PC-9 (cell line): ENCODE data around the gene RPS2. TPM values are rescaled to one million over a fixed set of nuclear protein-coding genes. Genes with fewer than 3 reads are reported as not detected.

Experiments
- BruUV-seq: library from RNA; stranded (reverse); fragments of 400-500 nt; replicated peaks from 2 replicates; lab custom pipeline; 2021; lab: Mats Ljungman, UMichigan
- CTCF ChIA-PET: fragments of 300-600 bp; sonication (Branson Sonifier 250); formaldehyde crosslinking; loops from one replicate; lab custom pipeline; 2022; ENCODE audit warnings: antibody characterized with exemption; lab: Charles Lee
- POLR2A ChIA-PET: fragments of 300-600 bp; sonication (Branson Sonifier 250); formaldehyde crosslinking; loops from one replicate; lab custom pipeline; 2022; ENCODE audit warnings: antibody characterized with exemption; ENCODE audit not compliant: unreplicated experiment; lab: Charles Lee
- DNase-seq, 2 experiments: peaks; one replicate each; pipeline versions ENCODE4 v3.0.0 to v3.0.0-alpha.2; 2015 to 2022; ENCODE audit warnings: mixed read lengths in 1 of 2
- H2AFZ ChIP-seq: fragments of 200-600 bp; sonication (generic); 2 replicates; pipeline ENCODE4 v1.8.1; 2017; ENCODE audit warnings: antibody characterized with exemption
- H3F3A ChIP-seq: fragments of 200-600 bp; sonication (generic); 2 replicates; pipeline ENCODE4 v1.8.1; 2017; ENCODE audit warnings: antibody characterized with exemption, mild to moderate bottlenecking, low read depth; ENCODE audit not compliant: insufficient read depth
- H3K27ac ChIP-seq: fragments of 200-600 bp; sonication (generic); 2 replicates; pipeline ENCODE4 v1.6.1; 2016; ENCODE audit warnings: mixed run types
- H3K27me3 ChIP-seq: fragments of 200-600 bp; sonication (generic); 2 replicates; pipeline ENCODE4 v1.6.1; 2016; ENCODE audit warnings: low read depth, mixed run types; ENCODE audit not compliant: insufficient read depth
- H3K36me3 ChIP-seq: fragments of 200-600 bp; sonication (generic); 2 replicates; pipeline ENCODE4 v1.6.1; 2016; ENCODE audit warnings: low read depth, mixed run types
- H3K4me1 ChIP-seq: fragments of 200-600 bp; sonication (generic); replicated peaks from 2 replicates; pipeline ENCODE4 v1.6.1; 2016; ENCODE audit warnings: mixed run types; ENCODE audit not compliant: insufficient read depth
- H3K4me2 ChIP-seq: fragments of 200-600 bp; sonication (generic); 2 replicates; pipeline ENCODE4 v1.6.1; 2017; ENCODE audit warnings: mixed run types
- H3K4me3 ChIP-seq: fragments of 200-600 bp; sonication (generic); 2 replicates; pipeline ENCODE4 v1.6.1; 2016; ENCODE audit warnings: mixed run types
- H3K79me2 ChIP-seq: fragments of 200-600 bp; sonication (generic); 2 replicates; pipeline ENCODE4 v1.6.1; 2017; ENCODE audit warnings: low read depth, mixed run types
- H3K9me2 ChIP-seq: fragments of 200-600 bp; sonication (generic); 2 replicates; pipeline ENCODE4 v1.8.1; 2017; ENCODE audit warnings: mild to moderate bottlenecking; ENCODE audit not compliant: insufficient read depth
- H3K9me3 ChIP-seq: fragments of 200-600 bp; sonication (generic); 2 replicates; pipeline ENCODE4 v1.8.1; 2016; ENCODE audit warnings: low read depth; ENCODE audit not compliant: insufficient read depth
- H4K20me1 ChIP-seq: fragments of 200-600 bp; sonication (generic); 2 replicates; pipeline ENCODE4 v1.8.1; 2017; ENCODE audit not compliant: insufficient read depth
- EZH2 ChIP-seq: fragments of 200-600 bp; sonication (generic); IDR thresholded peaks from 2 replicates; pipeline ENCODE4 v1.8.0; 2017; ENCODE audit warnings: antibody characterized with exemption, low read depth
- intact Hi-C: fragments of 100-400 bp; cut with micrococcal nuclease; formaldehyde crosslinking; loops from one replicate; pipeline ENCODE4 v1.10.0; 2022; ENCODE audit not compliant: unreplicated experiment
- total RNA-seq: library from RNA; stranded (reverse); gene quantifications from 2 replicates; pipeline ENCODE4 v1.2.3, GENCODE V29; 2021
- TF ChIP-seq, protein P1 (sequence below): fragments of 200-600 bp; sonication (generic); conservative IDR thresholded peaks from 2 replicates; pipeline ENCODE4 v1.6.1; 2017; ENCODE audit warnings: mixed run types, antibody characterized with exemption, mild to moderate bottlenecking, moderate library complexity

RPS2 gene
- total RNA-seq, 1 experiment from 2014 or later: 3,808 TPM

DNA sequence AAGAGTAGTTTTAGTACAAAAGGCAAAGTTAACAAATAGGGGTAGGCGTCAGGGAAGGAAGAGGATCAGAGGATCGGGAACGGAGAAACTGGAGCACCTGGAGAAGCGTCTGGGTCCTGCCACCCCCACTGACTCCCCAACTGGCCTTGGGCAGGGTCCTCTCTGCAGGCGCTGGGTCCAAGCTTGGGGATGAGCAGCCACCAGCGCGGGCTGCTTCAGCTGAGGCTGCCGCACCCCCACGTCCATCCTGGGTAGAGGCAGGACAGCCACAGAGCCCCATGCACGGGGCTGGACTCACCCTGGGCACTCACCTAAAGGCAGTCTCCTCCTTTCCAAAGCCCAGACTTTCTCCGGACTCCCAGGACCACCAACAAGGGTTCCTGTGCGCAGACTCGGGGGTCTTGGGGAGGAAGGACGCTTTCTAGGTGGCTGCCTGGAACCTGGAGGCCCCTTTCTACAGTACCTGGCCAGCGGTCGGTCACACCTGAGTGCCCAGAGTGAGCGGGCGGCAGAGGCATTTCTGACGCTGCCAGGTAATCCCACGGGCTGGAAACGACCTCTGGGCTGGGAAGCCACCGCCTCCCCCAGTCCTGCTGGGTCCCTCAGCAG is 47.5 kb downstream of the RPS2 start:
- Histone ChIP-seq H3F3A (peaks cover 9% of the 10 kb centered on the region; the same call in 1 of the 2 replicates), H3K79me2 (no peaks in the 10 kb centered on the region), H3K9me3 (no peaks in the 10 kb centered on the region), H3K4me2 (no peak overlapping the region), H3K9me2 (no peaks in the 10 kb centered on the region), H3K4me3 (no peak overlapping the region), H3K36me3 (no peaks in the 10 kb centered on the region), H3K4me1 (peaks cover 22% of the 10 kb centered on the region), H4K20me1 (no peaks in the 10 kb centered on the region), H3K27me3 (peaks cover 35% of the 10 kb centered on the region; the same call in 1 of the 2 replicates), H2AFZ (no peak overlapping the region), H3K27ac (no peak overlapping the region)
- CTCF ChIA-PET: no interaction called here
- intact Hi-C loops: no loop called here
- no peak for TF ChIP-seq EZH2
- TF ChIP-seq, protein P1, sequence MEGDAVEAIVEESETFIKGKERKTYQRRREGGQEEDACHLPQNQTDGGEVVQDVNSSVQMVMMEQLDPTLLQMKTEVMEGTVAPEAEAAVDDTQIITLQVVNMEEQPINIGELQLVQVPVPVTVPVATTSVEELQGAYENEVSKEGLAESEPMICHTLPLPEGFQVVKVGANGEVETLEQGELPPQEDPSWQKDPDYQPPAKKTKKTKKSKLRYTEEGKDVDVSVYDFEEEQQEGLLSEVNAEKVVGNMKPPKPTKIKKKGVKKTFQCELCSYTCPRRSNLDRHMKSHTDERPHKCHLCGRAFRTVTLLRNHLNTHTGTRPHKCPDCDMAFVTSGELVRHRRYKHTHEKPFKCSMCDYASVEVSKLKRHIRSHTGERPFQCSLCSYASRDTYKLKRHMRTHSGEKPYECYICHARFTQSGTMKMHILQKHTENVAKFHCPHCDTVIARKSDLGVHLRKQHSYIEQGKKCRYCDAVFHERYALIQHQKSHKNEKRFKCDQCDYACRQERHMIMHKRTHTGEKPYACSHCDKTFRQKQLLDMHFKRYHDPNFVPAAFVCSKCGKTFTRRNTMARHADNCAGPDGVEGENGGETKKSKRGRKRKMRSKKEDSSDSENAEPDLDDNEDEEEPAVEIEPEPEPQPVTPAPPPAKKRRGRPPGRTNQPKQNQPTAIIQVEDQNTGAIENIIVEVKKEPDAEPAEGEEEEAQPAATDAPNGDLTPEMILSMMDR: no peak
- no TSS peak for BruUV-seq
- POLR2A ChIA-PET: no interaction called here
- no peak for DNase-seq

DNA sequence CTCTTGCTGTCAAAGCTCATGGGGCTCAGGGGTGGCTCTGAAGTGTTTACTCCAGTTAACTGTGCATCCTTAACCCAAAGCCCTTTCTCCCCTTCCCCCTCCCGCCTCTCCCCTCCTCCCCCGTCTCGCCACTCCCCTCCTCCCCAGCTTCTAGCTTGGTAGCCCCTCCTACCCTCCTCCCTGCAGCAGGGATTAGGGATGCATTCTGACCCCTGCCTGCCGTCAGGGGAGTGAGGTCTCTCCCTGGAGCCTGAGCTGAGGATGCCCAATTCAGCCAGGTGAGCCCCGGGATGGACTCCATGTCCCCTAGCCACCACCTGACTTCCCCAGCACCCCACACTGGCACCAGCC is 48.0 kb downstream of the RPS2 start:
- Histone ChIP-seq H3K4me1 (peaks cover 22% of the 10 kb centered on the region), H3K36me3 (no peaks in the 10 kb centered on the region), H2AFZ (no peak overlapping the region), H3K9me2 (no peaks in the 10 kb centered on the region), H3K9me3 (no peaks in the 10 kb centered on the region), H3K4me2 (no peak overlapping the region), H3K79me2 (no peaks in the 10 kb centered on the region), H4K20me1 (no peaks in the 10 kb centered on the region), H3K27ac (no peak overlapping the region), H3K4me3 (no peak overlapping the region), H3K27me3 (peaks cover 31% of the 10 kb centered on the region; the same call in 1 of the 2 replicates), H3F3A (peaks cover 5% of the 10 kb centered on the region; the same call in 1 of the 2 replicates)
- BruUV-seq: no TSS peak
- ChIA-PET CTCF (interaction anchor here (0.6 kb wide), 2 partner anchors 24 to 711 kb away, joined by 4 to 5 read pairs; no protein-coding TSS in a partner anchor), POLR2A (no interaction called here)
- TF ChIP-seq, protein P1: no peak
- no peak for TF ChIP-seq EZH2
- no peak for DNase-seq
- intact Hi-C loops: no loop called here

DNA sequence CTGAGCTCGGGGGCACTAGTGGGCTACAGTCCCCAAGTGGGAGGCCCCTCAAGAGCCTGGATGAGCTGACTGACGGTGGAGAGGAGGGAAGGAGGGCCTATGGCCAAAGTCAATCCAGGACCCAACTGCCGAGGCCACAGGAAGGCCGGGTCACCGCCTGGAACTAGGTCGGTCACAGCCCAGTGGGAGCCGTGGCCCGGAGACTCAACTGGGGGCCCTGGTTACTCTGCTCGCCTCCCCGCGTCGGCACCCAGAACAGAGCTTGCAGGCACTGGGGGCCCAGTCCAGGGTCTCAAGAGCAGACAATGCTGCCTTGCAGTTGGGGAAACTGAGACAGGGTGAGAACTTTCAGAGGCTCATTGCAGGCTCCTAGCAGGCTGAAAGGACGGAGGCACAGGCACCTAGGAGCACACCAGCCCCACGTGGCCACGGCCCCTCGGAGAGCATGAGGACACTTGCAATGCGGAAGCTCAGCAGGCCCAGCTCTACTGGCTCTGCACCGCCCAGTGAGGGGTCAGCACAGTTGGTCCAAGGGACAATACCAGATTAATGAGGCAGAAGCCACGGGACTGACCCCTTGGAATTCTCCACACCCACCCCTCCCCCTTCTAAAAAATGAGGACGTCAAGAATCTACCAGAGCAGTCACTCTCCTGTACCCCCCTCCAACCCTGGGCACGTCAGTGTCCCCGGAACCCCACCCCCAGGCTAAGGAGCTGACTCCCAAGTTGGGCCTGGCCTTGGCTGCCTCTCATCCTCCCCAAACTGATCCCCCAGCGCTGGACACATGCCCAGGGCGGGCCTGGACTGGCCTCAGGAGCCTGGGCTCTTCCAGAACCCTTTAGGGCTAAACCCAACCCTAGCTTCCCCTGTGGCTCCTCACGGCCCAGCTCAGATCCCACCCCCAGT is 48.6 kb downstream of the RPS2 start:
- Histone ChIP-seq H2AFZ (no peak overlapping the region), H3K79me2 (no peaks in the 10 kb centered on the region), H3K27me3 (peaks cover 24% of the 10 kb centered on the region; the same call in 1 of the 2 replicates), H3K27ac (no peak overlapping the region), H3K4me1 (peaks cover 22% of the 10 kb centered on the region), H3K9me2 (no peaks in the 10 kb centered on the region), H4K20me1 (no peaks in the 10 kb centered on the region), H3K4me2 (no peak overlapping the region), H3K36me3 (no peaks in the 10 kb centered on the region), H3F3A (no peaks in the 10 kb centered on the region), H3K4me3 (no peak overlapping the region), H3K9me3 (no peaks in the 10 kb centered on the region)
- intact Hi-C loops: no loop called here
- TF ChIP-seq, protein P1: no peak
- no peak for TF ChIP-seq EZH2
- no TSS peak for BruUV-seq
- no peak for DNase-seq
- CTCF ChIA-PET: interaction anchor here (0.6 kb wide), 2 partner anchors 24 to 711 kb away, joined by 4 to 5 read pairs; no protein-coding TSS in a partner anchor
- POLR2A ChIA-PET: no interaction called here
